A673 (cell line): ENCODE measurements around the gene LYRM4.

Source experiments
- EZH2 ChIP-seq: fragments of 200-600 bp; sonication (generic); IDR thresholded peaks from 2 replicates; pipeline ENCODE4 v1.6.1; 2017; ENCODE audit warnings: borderline replicate concordance, low read depth, mild to moderate bottlenecking, mixed read lengths, antibody characterized with exemption, low read length; ENCODE audit not compliant: poor library complexity, severe bottlenecking
- TF ChIP-seq, protein P1 (sequence below): fragments of 300-800, 200-600 bp; sonication (generic); conservative IDR thresholded peaks from 2 replicates; pipeline ENCODE4 v1.5.1; 2017; ENCODE audit warnings: low read depth, mild to moderate bottlenecking, antibody characterized with exemption, low read length, moderate library complexity, mixed read lengths

- TF ChIP-seq, protein P1, sequence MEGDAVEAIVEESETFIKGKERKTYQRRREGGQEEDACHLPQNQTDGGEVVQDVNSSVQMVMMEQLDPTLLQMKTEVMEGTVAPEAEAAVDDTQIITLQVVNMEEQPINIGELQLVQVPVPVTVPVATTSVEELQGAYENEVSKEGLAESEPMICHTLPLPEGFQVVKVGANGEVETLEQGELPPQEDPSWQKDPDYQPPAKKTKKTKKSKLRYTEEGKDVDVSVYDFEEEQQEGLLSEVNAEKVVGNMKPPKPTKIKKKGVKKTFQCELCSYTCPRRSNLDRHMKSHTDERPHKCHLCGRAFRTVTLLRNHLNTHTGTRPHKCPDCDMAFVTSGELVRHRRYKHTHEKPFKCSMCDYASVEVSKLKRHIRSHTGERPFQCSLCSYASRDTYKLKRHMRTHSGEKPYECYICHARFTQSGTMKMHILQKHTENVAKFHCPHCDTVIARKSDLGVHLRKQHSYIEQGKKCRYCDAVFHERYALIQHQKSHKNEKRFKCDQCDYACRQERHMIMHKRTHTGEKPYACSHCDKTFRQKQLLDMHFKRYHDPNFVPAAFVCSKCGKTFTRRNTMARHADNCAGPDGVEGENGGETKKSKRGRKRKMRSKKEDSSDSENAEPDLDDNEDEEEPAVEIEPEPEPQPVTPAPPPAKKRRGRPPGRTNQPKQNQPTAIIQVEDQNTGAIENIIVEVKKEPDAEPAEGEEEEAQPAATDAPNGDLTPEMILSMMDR = no peak
- no peak for TF ChIP-seq EZH2
Measured at GRCh38 chr6:5126214-5126613, 134.5 kb downstream of the LYRM4 start.
